Fibroblast of pulmonary artery (primary cell): ENCODE measurements around the gene RAB31.

Experiments used
- DNase-seq: peaks from one replicate; pipeline ENCODE4 v3.0.0-alpha.2; 2010; ENCODE audit warnings: low read depth
- H3K4me3 ChIP-seq: replicated peaks from 2 replicates; pipeline ENCODE4 v1.5.1; 2011; ENCODE audit warnings: low read depth, mild to moderate bottlenecking, control low read depth, low read length, moderate library complexity
- TF ChIP-seq, protein P1 (sequence below): IDR thresholded peaks from 2 replicates; pipeline ENCODE4 v1.5.1; 2011; ENCODE audit warnings: mild to moderate bottlenecking, control low read depth, low read length, inconsistent platforms; ENCODE audit errors: missing control alignments

The RAB31 gene

DNA sequence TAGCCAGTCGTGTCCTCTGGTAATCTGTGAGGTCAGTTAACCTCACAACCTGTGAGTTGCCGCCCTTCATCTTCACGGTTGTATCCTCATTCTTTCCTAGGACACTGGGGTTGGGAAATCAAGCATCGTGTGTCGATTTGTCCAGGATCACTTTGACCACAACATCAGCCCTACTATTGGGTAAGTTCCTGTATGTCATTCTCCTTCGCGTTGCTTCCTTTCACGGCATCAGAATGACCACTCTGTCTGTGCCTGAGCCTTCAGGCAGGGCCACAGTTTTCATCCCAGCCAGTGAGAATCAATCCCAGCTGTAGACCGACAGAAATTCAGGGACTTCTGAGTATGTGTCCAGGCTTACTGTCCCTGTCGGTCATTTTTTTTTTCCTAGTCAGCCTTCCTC is 67.1 kb downstream of the RAB31 start:
- TF ChIP-seq, protein P1, sequence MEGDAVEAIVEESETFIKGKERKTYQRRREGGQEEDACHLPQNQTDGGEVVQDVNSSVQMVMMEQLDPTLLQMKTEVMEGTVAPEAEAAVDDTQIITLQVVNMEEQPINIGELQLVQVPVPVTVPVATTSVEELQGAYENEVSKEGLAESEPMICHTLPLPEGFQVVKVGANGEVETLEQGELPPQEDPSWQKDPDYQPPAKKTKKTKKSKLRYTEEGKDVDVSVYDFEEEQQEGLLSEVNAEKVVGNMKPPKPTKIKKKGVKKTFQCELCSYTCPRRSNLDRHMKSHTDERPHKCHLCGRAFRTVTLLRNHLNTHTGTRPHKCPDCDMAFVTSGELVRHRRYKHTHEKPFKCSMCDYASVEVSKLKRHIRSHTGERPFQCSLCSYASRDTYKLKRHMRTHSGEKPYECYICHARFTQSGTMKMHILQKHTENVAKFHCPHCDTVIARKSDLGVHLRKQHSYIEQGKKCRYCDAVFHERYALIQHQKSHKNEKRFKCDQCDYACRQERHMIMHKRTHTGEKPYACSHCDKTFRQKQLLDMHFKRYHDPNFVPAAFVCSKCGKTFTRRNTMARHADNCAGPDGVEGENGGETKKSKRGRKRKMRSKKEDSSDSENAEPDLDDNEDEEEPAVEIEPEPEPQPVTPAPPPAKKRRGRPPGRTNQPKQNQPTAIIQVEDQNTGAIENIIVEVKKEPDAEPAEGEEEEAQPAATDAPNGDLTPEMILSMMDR = no peak
- no peak overlapping the region for H3K4me3 ChIP-seq
- DNase-seq = no peak

DNA sequence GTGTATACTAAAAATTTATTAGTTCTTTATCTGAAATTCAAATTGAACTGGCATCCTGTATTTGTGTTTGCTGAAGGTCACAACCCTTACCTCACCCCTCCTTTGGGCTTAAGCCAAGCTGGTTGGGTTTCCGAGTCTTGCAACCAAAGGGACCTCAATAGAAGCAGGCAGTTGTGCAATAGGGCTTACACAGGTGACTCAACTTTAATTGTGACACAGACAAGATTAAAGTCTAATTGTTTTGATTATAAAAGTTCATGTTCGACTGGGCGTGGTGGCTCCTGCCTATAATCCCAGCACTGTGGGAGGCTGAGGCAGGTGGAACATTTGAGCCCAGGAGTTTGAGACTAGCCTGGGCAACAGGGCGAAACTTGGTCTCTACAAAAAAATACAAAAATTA is 71.5 kb downstream of the RAB31 start:
- TF ChIP-seq, protein P1 = no peak
- DNase-seq = peak; percentile 57
- no peak overlapping the region for H3K4me3 ChIP-seq

DNA sequence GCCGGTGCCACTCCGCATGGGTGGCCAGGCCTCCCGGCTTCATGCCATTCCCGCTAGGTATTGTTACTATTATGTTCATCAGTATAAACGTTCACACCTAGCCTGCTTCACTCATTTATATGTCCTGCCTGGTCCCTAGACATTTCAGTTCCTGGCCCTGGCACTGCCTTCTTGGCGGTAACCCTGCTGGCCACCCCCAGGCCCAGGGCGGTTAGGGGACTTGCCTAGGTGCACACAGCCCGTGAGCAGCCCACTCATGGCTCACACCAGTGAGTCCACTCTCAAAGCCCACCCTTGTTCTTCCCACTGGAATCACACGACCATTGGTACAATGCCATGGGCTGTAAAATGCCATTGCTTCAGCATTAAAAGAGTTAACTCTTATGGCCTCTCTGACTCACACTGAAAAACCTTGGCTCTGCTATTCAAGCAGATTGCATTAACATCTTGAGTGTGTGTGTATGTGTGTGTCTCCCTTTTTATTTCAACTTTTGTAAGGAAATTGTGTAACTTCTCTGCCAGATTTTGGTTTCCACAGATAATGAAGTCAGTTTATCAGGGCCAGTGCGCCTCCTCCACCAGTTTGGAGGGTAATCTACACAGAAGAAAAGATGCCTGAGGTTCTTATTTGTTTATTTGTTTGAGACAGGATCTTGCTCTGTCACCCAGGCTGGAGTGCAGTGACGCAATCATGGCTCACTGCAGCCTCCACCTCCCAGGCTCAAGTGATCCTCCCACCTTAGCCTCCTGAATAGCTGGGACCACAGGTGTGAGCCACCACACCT is 74.2 kb downstream of the RAB31 start:
- H3K4me3 ChIP-seq = no peak overlapping the region
- peak; percentile 97 for DNase-seq
- TF ChIP-seq, protein P1 = no peak

DNA sequence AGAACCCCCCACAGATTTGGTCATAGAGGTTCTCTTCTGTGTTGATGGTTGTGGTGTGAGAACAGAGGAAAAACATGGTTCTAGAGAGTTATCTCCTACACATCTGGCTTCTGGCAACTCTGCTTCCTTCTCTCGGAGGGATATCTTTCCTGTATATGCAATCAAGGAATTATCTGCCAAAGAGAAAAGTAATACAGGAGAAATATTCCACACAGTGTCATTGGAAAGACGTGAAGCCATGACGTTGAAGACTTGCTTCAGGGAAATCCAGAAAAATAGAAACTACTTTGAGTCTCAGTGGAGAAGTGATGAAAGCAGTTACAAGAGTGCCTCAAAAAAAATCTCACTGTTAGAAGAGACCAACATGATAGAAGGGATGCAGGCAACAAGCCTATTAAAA is 78.5 kb downstream of the RAB31 start:
- peak; percentile 25 for DNase-seq
- no peak overlapping the region for H3K4me3 ChIP-seq
- TF ChIP-seq, protein P1 = no peak

DNA sequence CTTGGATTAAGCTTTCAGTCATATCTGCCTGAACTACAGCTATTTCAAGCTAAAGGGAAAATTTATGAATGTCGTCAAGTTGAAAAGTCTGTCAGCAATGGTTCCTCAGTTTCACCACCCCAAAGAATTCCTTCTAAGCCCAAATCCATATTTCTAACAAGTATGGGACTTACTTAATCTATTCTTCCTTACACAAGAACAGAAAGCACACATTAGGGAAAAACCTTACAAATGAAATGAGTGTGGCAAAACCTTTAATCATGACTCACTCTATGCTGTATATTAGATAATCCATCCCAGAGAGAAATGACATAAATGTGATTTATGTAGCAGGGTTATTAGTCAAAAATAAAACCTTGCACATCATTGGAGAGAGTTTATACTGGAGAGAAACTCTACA is 78.9 kb downstream of the RAB31 start:
- TF ChIP-seq, protein P1 = no peak
- H3K4me3 ChIP-seq = no peak overlapping the region
- no peak for DNase-seq

DNA sequence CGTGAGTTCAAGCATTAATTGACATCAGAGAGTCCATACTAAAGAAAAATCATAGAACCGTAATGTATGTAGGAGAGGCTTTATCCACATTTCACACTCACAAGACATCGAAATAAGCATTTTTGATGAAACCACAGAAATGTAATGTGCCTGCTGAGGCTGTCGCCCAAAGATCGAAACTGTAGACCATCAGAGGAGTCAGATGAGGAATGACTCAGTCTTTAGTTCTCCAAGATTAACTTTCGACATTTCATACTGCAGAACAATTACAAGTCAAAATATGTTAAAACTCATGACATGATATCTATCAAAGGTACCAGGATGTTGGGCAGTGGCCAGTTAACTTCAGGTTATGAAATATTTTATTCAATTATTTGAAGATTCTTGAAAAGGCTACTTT is 79.6 kb downstream of the RAB31 start:
- peak; percentile 81 for DNase-seq
- TF ChIP-seq, protein P1 = no peak
- no peak overlapping the region for H3K4me3 ChIP-seq

DNA sequence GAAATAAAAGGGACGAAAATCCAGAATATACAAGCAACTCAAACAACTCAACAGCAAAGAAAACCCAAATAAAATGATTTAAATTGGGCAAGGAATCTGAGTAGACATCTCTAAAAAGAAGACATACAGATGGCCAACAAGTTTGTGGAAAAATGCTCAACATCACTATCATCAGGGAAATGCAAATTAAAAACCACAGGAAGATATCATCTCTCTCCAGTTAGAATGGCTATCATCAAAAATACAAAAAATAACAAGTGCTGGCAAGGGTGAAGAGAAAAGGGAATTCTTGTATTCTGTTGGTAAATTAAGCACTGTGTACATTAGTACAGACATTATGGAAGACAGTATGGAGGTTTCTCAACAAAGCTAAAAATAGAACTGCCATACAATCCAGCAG is 80.0 kb downstream of the RAB31 start:
- no peak overlapping the region for H3K4me3 ChIP-seq
- TF ChIP-seq, protein P1 = no peak
- no peak for DNase-seq
